ENCODE measurements around the gene MTFP1.

MTFP1 gene

GRCh38 chr22:30453731-30454510 is 28.4 kb downstream of the MTFP1 start:
- Histone ChIP-seq H3K23ac (ENCODE audit: low read length in 2 of 2) (peak overlapping the region in 1 of 2 experiments; percentile 59), H2BK15ac (ENCODE audit: low read depth, poor library complexity, severe bottlenecking) (no peak overlapping the region), H2BK12ac (ENCODE audit: low read length in 2 of 2) (no peak overlapping the region), H3K4me1 (ENCODE audit: control insufficient read depth, insufficient read depth, low read depth, low read length) (peaks cover 1% of the 10 kb centered on the region), H3K14ac (ENCODE audit: low read length in 2 of 2) (no peak overlapping the region), H2BK120ac (ENCODE audit: low read depth, low read length) (no peak overlapping the region), H3K4me3 (ENCODE audit: insufficient read depth in 1 of 2, low read depth in 1 of 2, low read length in 2 of 2) (no peak overlapping the region), H3K4me2 (ENCODE audit: low read length, poor library complexity, severe bottlenecking) (no peak overlapping the region), H3K79me1 (replicated peaks; ENCODE audit: low read length, poor library complexity, severe bottlenecking) (no peaks in the 10 kb centered on the region), H2BK5ac (ENCODE audit: low read depth, low read length, poor library complexity, severe bottlenecking) (no peak overlapping the region), H3K4ac (ENCODE audit: low read depth in 1 of 2, low read length in 2 of 2) (no peak overlapping the region), H3K36me3 (ENCODE audit: control insufficient read depth in 1 of 2, insufficient read depth in 2 of 2, low read depth in 1 of 2, low read length in 2 of 2) (no peaks in the 10 kb centered on the region), H3K27ac (ENCODE audit: low read length, poor library complexity, severe bottlenecking) (no peak overlapping the region), H3K9me3 (ENCODE audit: control insufficient read depth, low read length) (no peaks in the 10 kb centered on the region), H2AK5ac (ENCODE audit: low read length, severe bottlenecking) (no peak overlapping the region), H4K91ac (ENCODE audit: low read length) (no peak overlapping the region), H3K9ac (ENCODE audit: low read length) (no peak overlapping the region), H3K18ac (ENCODE audit: low read depth in 1 of 2, low read length in 2 of 2) (no peak overlapping the region), H2AFZ (ENCODE audit: low read depth, low read length) (peak overlapping the region; percentile 21), H3K27me3 (ENCODE audit: control insufficient read depth in 1 of 2, insufficient read depth in 1 of 2, low read length in 2 of 2) (peaks cover 10 to 16% of the 10 kb centered on the region in 2 experiments), H4K8ac (ENCODE audit: low read length) (no peak overlapping the region)
- DNase-seq = peak; percentile 12
- WGBS = 61% methylated on average over 3 of the region's 6 CpGs

- H2AFZ ChIP-seq (ENCODE audit: low read depth, low read length) = no peak overlapping the region
- 89% methylated on average over 6 of the region's 8 CpGs for WGBS
- H3K79me1 ChIP-seq (replicated peaks; ENCODE audit: low read length, poor library complexity, severe bottlenecking) = no peaks in the 10 kb centered on the region
Observed at GRCh38 chr22:30455075-30455840, 29.7 kb downstream of the MTFP1 start.

GRCh38 chr22:30457981-30458380 is 32.4 kb downstream of the MTFP1 start:
- H3K18ac ChIP-seq (ENCODE audit: low read depth in 1 of 2, low read length in 2 of 2) = no peak overlapping the region
- H2AFZ ChIP-seq (ENCODE audit: low read depth, low read length) = no peak overlapping the region
- no peak overlapping the region for H3K27ac ChIP-seq (ENCODE audit: low read length, poor library complexity, severe bottlenecking)
- no peak overlapping the region for H4K91ac ChIP-seq (ENCODE audit: low read length)
- WGBS = 59% methylated on average over 8 of the region's 8 CpGs
- peaks cover 2% of the 10 kb centered on the region for H3K4me1 ChIP-seq (ENCODE audit: control insufficient read depth, insufficient read depth, low read depth, low read length)
- H3K4me3 ChIP-seq (ENCODE audit: insufficient read depth in 1 of 2, low read depth in 1 of 2, low read length in 2 of 2) = no peak overlapping the region
- no peak overlapping the region for H4K8ac ChIP-seq (ENCODE audit: low read length)
- DNase-seq = no peak
- H3K36me3 ChIP-seq (ENCODE audit: control insufficient read depth in 1 of 2, insufficient read depth in 2 of 2, low read depth in 1 of 2, low read length in 2 of 2) = no peaks in the 10 kb centered on the region
- H3K4me2 ChIP-seq (ENCODE audit: low read length, poor library complexity, severe bottlenecking) = no peak overlapping the region
- no peaks in the 10 kb centered on the region for H3K79me1 ChIP-seq (replicated peaks; ENCODE audit: low read length, poor library complexity, severe bottlenecking)
- H2BK12ac ChIP-seq (ENCODE audit: low read length in 2 of 2) = no peak overlapping the region
- H2BK15ac ChIP-seq (ENCODE audit: low read depth, poor library complexity, severe bottlenecking) = no peak overlapping the region
- peaks cover 7 to 8% of the 10 kb centered on the region in 2 experiments for H3K27me3 ChIP-seq (ENCODE audit: control insufficient read depth in 1 of 2, insufficient read depth in 1 of 2, low read length in 2 of 2)
- H3K9ac ChIP-seq (ENCODE audit: low read length) = peak overlapping the region; percentile 58
- no peaks in the 10 kb centered on the region for H3K9me3 ChIP-seq (ENCODE audit: control insufficient read depth, low read length)
- no peak overlapping the region for H3K23ac ChIP-seq (ENCODE audit: low read length in 2 of 2)
- no peak overlapping the region for H3K4ac ChIP-seq (ENCODE audit: low read depth in 1 of 2, low read length in 2 of 2)
- no peak overlapping the region for H2AK5ac ChIP-seq (ENCODE audit: low read length, severe bottlenecking)
- no peak overlapping the region for H2BK5ac ChIP-seq (ENCODE audit: low read depth, low read length, poor library complexity, severe bottlenecking)
- H2BK120ac ChIP-seq (ENCODE audit: low read depth, low read length) = no peak overlapping the region
- H3K14ac ChIP-seq (ENCODE audit: low read length in 2 of 2) = no peak overlapping the region

More at GRCh38 chr22:30455075-30455840, 29.7 kb downstream of the MTFP1 start:
- no peak overlapping the region for H2BK120ac ChIP-seq (ENCODE audit: low read depth, low read length)
- H3K4ac ChIP-seq (ENCODE audit: low read depth in 1 of 2, low read length in 2 of 2) = no peak overlapping the region
- no peak overlapping the region for H2BK5ac ChIP-seq (ENCODE audit: low read depth, low read length, poor library complexity, severe bottlenecking)
- peaks cover 2% of the 10 kb centered on the region for H3K4me1 ChIP-seq (ENCODE audit: control insufficient read depth, insufficient read depth, low read depth, low read length)
- no peak overlapping the region for H2BK15ac ChIP-seq (ENCODE audit: low read depth, poor library complexity, severe bottlenecking)
- no peak for DNase-seq
- H3K4me2 ChIP-seq (ENCODE audit: low read length, poor library complexity, severe bottlenecking) = no peak overlapping the region
- no peaks in the 10 kb centered on the region for H3K9me3 ChIP-seq (ENCODE audit: control insufficient read depth, low read length)
- H4K8ac ChIP-seq (ENCODE audit: low read length) = no peak overlapping the region
- no peak overlapping the region for H2BK12ac ChIP-seq (ENCODE audit: low read length in 2 of 2)
- H3K27ac ChIP-seq (ENCODE audit: low read length, poor library complexity, severe bottlenecking) = no peak overlapping the region
- no peak overlapping the region for H3K18ac ChIP-seq (ENCODE audit: low read depth in 1 of 2, low read length in 2 of 2)
- H2AK5ac ChIP-seq (ENCODE audit: low read length, severe bottlenecking) = no peak overlapping the region
- peaks cover 10 to 16% of the 10 kb centered on the region in 2 experiments for H3K27me3 ChIP-seq (ENCODE audit: control insufficient read depth in 1 of 2, insufficient read depth in 1 of 2, low read length in 2 of 2)
- no peak overlapping the region for H3K14ac ChIP-seq (ENCODE audit: low read length in 2 of 2)
- no peak overlapping the region for H4K91ac ChIP-seq (ENCODE audit: low read length)
- no peak overlapping the region for H3K23ac ChIP-seq (ENCODE audit: low read length in 2 of 2)
- H3K4me3 ChIP-seq (ENCODE audit: insufficient read depth in 1 of 2, low read depth in 1 of 2, low read length in 2 of 2) = no peak overlapping the region
- no peaks in the 10 kb centered on the region for H3K36me3 ChIP-seq (ENCODE audit: control insufficient read depth in 1 of 2, insufficient read depth in 2 of 2, low read depth in 1 of 2, low read length in 2 of 2)
- no peak overlapping the region for H3K9ac ChIP-seq (ENCODE audit: low read length)

All from mesenchymal stem cell (in vitro differentiated cells and primary cell).